Stimulated activated CD8-positive, alpha-beta memory T cell treated with anti-CD3 and anti-CD28 coated beads, Interleukin-15, amount 100 ng/mL, for 1 hour (primary cell): Measurements from ENCODE around the gene ERICH4.
"Not testable (repeated sequence)": the region's sequence is repeated elsewhere in the genome, so short reads cannot be mapped to it uniquely, and the experiment has no call there.

Experiments
- DNase-seq: peaks from one replicate; pipeline ENCODE4 v3.0.0-alpha.2; 2020; ENCODE audit warnings: low read depth

The ERICH4 gene

DNA sequence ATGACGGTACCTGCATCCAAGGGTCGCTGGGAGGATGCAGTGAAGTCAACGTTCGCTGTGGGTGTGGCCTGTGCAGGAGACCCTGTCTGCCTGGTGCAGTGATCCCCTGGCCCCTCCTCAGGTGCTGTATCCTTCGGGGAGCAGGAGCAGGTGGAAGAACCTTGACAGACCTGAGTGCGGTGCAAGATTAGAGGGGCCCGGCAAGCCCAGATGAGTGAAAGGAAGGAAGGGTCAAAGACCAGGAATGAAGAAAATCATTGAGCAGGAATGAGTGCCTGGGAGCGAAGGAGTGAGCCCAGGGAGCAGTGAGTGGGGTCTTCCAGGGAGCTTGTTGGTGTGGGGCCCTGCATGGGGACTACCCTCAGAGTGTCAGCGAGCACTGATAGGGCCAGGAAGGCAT lies 28.5 kb upstream of the ERICH4 start:
- DNase-seq = no peak

DNA sequence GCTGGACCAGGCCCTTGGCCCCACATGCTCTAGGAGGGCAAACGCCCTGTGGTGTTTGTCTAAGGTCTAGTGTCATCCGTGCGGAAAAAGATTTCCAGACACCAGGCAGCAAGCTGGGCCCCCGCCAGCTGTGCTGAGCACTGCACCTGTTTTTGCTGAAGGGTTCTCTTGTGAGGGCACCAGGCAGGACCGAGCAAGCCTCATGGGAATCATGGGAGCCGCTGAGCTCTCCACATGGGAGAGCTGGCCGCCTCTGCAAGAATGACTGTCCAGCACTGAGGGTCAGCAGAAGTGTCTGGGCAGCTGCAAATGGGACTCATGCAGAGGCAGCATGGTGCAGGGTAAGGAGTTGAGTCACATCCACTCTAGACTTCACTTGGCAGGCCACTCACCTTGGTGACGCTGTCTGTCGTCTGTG lies 27.8 kb upstream of the ERICH4 start:
- no peak for DNase-seq

DNA sequence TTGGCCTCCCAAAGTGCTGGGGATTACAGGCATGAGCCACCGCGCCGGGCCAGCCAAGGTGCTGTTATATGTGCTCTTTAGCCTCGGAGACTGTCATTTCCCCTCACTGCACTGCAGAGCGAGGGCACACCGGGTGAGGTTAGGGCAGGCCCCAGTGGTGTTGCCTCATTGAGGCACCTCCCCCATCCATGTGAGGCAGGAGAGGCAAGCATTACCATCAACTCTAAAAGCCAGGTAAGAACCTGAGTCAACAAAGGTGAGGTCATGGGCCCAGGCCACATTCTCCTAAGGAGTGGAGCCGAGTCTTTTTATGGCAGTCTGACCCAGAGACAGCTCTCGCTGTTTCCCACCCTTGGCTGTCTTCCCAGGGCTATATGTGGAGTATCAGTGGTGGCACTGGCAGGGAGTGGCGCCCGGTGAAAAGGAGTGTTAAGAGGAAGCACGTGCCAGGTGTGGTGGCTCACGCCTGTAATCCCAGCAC lies 26.7 kb upstream of the ERICH4 start:
- DNase-seq = no peak

DNA sequence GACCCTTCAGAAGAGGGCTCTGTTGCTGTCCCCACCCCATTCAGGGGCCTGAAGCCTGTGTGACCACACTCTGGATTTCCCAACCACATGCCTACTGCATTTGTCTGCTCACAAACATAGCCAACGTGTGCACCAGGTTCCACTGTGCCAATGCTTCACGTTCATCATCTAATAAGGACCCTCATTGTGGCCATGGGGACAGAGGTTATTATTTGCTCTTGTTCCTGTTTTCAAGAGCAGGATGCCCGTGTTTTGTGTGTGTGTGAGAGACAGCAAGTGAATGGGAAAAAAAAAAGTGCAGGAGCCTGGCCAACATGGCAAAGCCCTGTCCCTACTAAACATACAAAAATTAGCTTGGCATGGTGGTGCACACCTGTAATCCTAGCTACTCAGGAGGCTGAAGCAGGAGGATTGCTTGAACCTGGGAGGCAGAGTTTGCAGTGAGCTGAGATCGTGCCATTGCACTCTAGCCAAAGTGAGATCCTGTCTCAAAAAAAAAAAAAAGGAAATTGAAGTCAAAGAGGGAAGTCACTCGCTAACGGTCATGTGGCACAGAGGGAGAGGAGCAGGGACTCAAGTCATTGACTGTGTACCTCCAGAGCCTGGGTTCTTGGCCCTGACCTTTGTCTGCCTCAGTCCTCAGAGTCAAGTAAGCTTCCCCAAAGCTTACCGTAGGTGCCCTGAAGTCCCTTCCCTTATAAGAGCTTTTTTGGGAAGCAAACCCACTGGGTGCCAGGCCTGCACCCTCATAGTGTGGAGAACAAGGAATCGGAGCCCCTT lies 22.7 kb upstream of the ERICH4 start:
- DNase-seq = no peak

DNA sequence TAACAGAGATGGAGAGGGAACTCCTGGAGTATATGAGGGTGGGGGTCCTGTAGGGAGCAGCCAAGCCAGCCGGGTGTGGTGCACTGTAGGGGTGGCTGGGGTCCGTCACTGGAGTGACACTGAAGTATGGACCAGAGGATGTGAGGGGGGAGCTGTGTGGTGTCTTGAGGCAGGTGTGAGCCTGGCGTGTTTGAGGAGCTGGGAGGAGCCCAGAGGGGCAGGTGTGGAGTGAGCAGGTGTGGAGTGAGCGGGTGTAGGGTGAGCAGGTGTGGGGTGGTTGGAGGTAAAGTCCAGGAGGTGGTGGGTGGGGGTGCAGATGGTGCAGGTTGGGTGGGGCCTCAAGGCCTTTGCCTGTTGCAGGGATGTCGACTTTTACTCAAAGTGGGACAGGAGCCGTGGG lies 21.6 kb upstream of the ERICH4 start:
- no peak for DNase-seq

DNA sequence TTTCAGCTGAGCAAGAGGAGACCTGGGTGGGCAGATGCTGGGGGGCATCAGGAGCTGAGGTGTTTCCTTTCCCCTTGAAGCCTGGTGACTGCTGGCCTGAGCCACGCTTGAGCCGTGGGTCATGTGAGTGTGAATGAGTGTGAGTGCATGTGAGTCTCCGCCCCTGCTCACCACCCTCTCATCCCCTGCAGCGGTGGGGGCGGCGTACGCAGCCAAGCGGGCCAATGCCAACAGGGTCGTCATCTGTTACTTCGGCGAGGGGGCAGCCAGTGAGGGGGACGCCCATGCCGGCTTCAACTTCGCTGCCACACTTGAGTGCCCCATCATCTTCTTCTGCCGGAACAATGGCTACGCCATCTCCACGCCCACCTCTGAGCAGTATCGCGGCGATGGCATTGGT lies 21.0 kb upstream of the ERICH4 start:
- no peak for DNase-seq

DNA sequence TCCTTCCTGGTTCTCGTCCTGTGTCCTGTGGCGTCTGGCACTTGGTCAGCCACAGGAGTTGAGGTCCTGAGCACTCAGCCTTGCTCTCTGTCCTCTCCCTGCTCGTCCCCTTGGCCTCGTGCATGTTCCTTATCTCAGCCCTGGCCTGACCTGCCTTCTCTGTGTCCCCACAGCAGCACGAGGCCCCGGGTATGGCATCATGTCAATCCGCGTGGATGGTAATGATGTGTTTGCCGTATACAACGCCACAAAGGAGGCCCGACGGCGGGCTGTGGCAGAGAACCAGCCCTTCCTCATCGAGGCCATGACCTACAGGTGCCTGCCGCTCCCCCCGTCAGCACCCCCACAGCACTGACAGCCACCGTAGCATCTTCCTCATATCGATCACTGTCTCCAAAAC lies 20.5 kb upstream of the ERICH4 start:
- DNase-seq = no peak

DNA sequence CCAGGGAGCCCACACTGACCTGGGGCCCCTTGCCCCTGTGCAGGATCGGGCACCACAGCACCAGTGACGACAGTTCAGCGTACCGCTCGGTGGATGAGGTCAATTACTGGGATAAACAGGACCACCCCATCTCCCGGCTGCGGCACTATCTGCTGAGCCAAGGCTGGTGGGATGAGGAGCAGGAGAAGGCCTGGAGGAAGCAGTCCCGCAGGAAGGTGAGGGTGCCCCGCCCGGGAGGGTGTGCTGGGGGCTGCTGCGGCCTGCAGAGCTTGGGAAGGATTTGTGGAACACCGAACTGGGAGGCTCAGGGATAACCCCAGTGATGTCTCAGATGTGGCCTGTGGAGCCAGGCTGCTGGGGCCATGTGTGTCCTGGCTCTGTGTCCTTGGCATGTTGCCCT lies 20.0 kb upstream of the ERICH4 start:
- DNase-seq = no peak

DNA sequence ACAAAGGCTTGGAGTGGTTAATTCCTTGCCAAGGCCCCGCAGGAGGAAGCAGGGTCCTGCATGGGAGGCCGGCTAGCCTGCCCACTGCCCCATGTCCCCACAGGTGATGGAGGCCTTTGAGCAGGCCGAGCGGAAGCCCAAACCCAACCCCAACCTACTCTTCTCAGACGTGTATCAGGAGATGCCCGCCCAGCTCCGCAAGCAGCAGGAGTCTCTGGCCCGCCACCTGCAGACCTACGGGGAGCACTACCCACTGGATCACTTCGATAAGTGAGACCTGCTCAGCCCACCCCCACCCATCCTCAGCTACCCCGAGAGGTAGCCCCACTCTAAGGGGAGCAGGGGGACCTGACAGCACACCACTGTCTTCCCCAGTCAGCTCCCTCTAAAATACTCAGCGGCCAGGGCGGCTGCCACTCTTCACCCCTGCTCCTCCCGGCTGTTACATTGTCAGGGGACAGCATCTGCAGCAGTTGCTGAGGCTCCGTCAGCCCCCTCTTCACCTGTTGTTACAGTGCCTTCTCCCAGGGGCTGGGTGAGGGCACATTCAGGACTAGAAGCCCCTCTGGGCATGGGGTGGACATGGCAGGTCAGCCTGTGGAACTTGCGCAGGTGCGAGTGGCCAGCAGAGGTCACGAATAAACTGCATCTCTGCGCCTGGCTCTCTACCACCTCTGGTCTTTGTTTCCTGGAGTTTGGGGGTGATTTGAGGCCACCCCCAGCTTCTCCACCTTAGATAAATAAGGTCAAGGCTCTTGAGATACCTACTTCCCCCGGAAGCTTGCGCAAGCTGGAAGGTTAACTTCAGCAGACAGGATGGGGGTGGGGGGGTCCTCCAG lies 18.4 kb upstream of the ERICH4 start:
- DNase-seq = no peak

DNA sequence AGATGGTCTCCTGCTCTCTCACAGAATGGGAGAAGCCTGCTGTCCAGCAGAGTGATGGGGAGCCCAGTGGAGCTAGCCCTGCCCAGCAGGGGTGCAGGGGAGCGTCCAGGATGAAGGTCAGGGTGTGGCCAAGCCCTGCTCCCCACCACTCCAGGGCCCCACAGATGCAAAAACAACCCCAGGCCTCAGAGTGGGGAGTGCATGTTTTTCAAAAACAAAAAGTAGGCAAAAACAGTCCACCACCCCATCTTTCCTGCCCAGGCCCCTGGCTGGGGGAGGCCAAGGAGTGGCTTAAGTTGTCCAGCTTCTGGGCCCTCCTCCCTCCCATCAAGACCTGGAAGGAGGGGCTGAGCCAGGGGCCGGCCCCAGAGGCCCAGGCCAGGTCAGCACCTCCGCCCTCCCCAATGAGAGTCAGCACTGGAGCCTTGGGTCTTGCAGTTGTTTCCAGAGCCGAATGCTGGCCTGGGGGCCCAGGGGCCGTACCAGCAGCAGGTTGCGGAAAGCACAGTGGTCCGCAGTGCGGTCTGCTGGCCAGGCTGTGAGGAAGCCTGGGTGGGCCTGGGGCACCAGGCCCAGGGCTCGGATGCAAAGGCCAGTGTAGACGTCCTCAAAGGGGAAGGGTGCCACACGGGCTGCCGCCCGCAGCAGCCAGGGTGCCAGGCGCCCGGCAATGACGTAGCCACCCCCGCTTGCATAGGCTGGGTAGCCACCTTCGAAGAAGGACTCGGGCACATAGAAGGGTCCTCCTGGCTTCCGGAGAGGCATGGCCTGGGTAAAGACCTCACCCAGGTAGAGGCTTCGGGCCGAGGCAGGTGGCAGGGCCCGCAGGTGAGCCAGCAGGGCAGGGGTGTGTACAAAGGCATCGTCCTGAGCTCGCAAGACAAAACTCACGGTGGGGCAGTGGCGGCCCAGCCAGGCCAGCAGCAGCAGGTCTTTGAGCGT lies 17.5 kb upstream of the ERICH4 start:
- no peak for DNase-seq

DNA sequence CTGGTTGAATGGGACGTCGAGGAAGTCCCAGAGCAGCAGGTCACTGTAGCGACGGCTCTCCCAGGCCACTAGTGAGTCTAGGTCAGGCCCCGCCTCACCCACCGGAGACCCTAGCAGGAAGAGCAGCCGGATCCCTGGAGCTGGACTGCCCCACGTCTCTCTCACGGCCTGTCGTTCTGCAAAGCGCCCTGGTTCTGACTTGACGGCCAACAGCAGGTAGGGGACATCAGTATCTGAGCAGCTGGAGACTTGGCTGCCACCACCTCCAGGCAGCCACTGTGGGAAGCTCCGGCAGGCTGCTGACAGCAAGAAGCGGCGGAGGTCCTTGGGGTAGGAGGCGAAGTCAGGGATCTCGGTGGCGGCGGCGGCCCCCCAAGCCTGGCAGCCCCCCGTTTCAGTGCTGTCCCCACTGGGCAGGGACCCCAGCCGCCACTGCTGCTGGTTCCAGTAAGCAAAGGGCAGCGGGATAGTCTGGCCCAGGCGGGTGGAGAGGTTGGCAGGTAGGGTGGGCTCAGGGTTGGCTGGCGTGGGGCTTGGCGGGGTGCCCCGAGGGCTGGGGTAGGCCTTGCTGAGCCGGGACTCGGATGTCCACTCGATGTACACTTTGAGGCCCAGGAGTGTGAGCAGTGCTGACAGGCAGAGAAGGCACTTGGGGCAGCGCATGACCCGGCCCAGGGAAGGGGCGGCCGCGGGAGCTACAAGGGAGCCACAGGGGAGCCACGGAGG lies 16.7 kb upstream of the ERICH4 start:
- DNase-seq = no peak

DNA sequence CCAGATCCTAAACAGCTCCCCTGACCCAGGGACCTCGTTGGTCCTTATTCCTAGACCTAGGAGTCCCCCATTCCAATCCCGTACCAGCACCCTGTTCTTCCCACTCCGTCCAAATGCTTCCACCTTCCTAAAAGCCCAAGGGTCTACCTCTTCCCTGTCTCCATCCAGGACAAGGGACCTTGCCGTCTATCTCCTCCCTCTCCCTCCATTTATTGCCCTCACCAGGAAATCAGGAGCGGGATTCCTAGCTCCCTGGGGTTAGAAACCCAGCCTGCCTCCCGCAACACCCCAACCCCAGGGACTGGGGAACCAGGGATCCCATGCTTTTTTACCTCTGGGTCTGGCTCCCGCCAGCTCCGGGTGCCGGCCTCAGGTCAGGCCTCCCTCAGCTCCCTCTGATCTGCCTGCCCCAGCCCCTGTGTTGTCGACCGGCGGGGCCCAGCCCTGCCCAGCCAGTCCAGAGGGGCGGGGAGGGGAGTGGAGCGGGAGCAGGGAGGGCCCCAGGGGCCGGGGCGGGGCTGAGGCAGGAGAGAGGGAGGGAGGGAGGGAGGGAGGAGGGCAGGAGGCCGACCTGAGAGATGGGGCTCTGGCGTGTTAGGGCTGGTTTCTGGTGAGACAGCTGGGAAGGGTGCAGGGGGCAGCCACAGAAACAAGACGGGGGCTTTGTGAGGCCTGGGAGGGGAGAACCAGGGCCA lies 15.9 kb upstream of the ERICH4 start, which contains the start of gene B3GNT8:
TSS of gene B3GNT8 (minus strand) at position 423 of the 695 bp plus-strand sequence. CDS start 596 bp downstream, outside the sequence.
- DNase-seq = no peak

DNA sequence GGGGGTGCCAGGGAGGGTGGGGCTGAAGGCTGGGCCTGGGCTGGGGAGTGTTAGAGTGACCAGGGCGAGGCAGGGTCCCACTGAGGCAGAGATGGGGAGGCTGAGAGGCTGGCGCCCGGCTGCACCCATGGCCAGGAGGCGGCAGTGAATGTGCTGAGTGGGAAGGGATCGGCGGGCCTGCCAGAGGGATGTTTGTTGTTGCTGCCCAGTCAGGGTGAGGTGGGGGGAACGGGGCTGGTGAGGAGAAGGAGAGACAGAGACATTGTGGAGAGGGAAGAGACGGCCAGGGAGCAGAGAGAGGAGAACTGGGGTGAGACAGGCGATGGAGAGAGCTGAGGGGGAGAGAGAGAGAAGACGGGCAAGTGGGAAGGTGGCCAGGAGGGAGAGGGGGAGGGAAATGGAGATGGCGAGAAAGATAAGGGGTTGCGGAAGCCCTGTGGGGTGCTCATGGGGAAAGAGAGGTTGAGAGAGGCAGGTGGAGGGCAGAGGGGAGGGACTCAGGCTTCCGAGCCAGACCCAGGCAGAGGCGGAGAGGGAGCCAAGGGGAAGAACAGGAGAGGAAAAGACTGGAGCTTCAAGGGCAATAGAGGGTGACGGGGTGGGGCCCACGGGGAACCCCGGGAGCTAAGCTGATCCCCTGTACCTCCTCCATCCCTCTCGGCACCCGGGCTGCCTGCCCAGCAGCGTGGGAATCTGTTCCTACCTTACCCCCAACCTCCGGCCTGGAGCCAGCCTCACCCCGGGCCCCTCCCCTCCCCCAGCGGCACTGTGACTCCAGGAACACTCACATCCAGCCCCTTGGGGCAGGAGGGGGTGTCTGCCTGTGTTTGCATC lies 15.1 kb upstream of the ERICH4 start:
- DNase-seq = no peak

DNA sequence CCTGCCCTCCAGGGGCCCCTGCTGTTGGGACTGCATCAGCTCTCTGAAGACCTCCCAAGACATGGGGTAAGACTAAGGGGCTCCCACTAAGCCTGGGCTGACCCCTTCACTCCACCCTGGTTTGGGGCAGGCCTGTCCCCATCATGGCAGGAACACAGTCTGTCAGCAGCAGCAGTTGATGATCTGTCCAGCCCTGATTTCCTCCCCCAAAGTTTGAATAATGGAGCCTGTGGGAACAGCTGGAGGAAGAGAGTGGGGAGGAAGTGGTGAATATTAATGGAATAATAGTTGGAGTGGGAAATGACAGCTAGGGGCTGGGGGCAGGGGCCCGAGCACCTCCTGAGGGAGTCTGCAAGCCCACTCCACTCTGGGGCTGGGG lies 14.5 kb upstream of the ERICH4 start:
- no peak for DNase-seq

DNA sequence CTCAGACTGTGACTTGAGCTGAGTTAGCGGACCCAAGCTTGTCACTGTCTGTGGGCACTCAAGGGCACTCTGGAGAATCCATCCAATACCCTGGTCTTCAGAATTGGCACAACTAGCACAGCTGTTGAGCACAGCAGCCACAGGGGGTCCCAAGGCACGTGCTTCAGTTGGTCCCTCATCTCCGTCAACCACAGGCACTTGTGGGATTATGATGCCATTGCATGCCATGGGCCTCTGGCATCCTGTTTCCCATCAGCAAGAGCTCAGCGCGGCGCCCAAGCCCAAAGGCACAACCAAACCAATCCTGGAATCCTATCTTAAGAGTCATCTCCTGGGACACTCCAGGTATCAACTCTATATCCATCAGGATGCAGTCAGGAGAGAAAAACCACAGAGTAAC lies 12.0 kb upstream of the ERICH4 start:
- DNase-seq = no peak

DNA sequence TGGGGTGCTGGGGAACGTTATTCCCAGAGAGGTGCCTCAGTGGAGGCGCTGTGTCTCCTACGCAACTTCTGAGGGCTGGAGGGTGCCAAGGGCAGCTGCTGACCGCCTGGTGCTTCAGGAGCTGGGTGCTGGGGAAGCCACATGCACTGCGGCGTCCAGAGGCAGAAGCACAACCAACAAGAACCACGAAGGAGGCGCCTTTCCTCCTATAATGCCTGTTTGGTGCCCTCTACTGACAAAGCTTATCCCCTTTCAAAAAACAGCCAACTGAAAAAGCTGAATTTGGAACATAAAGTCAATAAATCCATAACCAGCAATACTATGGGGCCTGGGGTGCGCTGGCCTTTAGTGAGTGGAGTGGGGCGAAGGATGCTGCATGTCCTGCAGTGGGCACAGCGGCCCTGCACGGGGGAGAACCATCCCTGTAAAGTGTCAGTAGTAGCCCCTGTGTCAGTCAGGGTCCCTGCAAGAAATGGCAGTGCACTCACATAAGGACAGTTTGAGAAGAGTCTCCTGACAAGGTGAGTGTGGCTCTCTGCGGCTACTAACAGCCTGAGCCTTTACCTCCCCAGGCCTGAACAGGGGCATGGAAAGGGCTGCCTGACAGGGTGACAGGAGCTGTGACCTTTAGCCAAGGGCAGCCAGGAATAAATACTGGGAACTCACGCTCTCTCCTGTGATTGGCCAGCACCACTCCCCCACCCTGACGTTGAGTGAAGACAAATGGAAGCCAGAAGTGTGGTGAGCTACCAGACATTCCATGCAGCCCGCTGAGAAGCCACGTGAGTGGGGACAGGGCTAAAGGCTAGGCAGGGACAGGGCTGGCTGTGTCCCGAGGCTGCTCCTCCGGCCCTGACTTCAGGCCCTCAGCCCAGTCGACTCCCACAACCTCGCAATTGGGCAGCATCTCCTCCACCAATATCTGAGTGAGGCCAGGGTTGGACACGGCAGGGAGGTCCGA lies 11.2 kb upstream of the ERICH4 start:
- no peak for DNase-seq

DNA sequence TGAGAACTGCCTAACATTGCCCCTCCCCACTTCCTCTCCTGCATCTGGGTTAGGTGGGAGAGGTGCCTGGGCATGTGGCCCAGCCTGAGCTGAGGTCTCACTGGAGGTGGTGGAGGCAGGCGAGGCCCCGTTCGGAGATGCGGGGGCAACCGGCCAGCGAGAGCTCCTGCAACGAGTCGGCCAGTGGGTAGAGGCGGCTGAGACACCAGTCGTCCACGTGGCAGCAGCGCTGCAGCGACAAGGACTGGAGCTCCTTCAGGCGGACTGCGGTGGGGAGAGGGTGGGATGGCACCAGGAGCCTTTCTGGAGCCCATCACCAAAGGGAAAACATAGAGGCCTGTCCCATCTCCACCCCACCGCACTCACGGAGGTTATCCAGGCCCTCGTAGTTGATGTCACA lies 9.8 kb upstream of the ERICH4 start:
- no peak for DNase-seq

DNA sequence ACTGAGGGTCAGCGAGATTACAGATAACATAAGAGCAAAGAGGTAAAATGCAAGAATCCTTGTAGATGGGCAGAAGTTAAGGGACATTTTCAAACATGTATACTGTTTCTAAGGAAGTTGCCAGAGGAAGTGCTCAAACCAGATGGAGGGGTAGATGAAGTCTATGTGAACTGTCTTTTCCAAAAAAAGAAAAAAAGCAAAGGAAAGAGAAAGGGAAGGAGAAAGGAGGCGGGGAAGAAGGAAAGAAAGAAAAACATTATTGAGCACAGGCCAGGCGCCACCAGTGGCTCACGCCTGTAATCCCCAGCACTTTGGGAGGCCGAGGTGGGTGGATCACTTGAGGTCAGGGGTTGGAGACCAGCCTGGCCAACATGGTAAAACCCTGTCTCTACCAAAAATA lies 8.5 kb upstream of the ERICH4 start:
- no peak for DNase-seq

DNA sequence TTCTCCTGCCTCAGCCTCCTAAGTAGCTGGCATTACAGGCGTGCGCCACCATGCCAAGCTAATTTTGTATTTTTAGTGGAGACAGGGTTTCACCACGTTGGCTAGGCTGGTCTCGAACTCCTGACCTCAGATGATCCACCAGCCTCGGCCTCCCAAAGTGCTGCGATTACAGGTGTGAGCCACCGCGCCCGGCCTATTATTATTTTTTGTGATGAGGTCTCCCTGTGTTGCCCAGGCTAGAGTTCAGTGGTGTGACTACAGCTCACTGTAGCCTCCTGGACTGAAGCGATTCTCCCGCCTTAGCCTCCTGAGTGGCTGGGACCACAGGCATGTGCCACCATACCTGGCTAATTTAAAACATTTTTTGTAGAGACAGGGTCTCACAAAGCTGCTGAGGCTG lies 7.6 kb upstream of the ERICH4 start:
- not testable (repeated sequence) for DNase-seq
